ENCODE results near the gene CCSER1.
"Not testable (repeated sequence)": the region's sequence is repeated elsewhere in the genome, so short reads cannot be mapped to it uniquely, and the experiment has no call there.

CCSER1 gene

GRCh38 chr4:90660672-90661071, 533.5 kb downstream of the CCSER1 start:
- TF ChIP-seq, protein P1, sequence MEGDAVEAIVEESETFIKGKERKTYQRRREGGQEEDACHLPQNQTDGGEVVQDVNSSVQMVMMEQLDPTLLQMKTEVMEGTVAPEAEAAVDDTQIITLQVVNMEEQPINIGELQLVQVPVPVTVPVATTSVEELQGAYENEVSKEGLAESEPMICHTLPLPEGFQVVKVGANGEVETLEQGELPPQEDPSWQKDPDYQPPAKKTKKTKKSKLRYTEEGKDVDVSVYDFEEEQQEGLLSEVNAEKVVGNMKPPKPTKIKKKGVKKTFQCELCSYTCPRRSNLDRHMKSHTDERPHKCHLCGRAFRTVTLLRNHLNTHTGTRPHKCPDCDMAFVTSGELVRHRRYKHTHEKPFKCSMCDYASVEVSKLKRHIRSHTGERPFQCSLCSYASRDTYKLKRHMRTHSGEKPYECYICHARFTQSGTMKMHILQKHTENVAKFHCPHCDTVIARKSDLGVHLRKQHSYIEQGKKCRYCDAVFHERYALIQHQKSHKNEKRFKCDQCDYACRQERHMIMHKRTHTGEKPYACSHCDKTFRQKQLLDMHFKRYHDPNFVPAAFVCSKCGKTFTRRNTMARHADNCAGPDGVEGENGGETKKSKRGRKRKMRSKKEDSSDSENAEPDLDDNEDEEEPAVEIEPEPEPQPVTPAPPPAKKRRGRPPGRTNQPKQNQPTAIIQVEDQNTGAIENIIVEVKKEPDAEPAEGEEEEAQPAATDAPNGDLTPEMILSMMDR (IDR thresholded peaks at IDR 0.05; ENCODE audit: insufficient read depth, missing control alignments) = no peak
- DNase-seq (ENCODE audit: insufficient read length, low spot score) (no peak), FAIRE-seq (no peak)

GRCh38 chr4:90670183-90670582, 543.0 kb downstream of the CCSER1 start:
- no peak for FAIRE-seq
- DNase-seq (ENCODE audit: insufficient read length, low spot score) = no peak
- TF ChIP-seq, protein P1 (IDR thresholded peaks at IDR 0.05; ENCODE audit: insufficient read depth, missing control alignments) = no peak

GRCh38 chr4:90689739-90690138, 562.5 kb downstream of the CCSER1 start:
- TF ChIP-seq, protein P1 (IDR thresholded peaks at IDR 0.05; ENCODE audit: insufficient read depth, missing control alignments) = no peak
- FAIRE-seq (no peak), DNase-seq (ENCODE audit: insufficient read length, low spot score) (no peak)

- FAIRE-seq (peak; percentile 56), DNase-seq (ENCODE audit: insufficient read length, low spot score) (no peak)
- TF ChIP-seq, protein P1 (IDR thresholded peaks at IDR 0.05; ENCODE audit: insufficient read depth, missing control alignments) = no peak
Measured at GRCh38 chr4:90695411-90695810, 568.2 kb downstream of the CCSER1 start.

GRCh38 chr4:90705501-90705900, 578.3 kb downstream of the CCSER1 start:
- DNase-seq (ENCODE audit: insufficient read length, low spot score); FAIRE-seq: not testable (repeated sequence)

- DNase-seq (ENCODE audit: insufficient read length, low spot score) (no peak), FAIRE-seq (peak; percentile 97)
- TF ChIP-seq, protein P1 (IDR thresholded peaks at IDR 0.05; ENCODE audit: insufficient read depth, missing control alignments) = no peak
Measured at GRCh38 chr4:90715242-90715641, 588.0 kb downstream of the CCSER1 start.

- FAIRE-seq (no peak), DNase-seq (ENCODE audit: insufficient read length, low spot score) (no peak)
- TF ChIP-seq, protein P1 (IDR thresholded peaks at IDR 0.05; ENCODE audit: insufficient read depth, missing control alignments) = no peak
Measured at GRCh38 chr4:90718931-90719330, 591.7 kb downstream of the CCSER1 start.

DNA sequence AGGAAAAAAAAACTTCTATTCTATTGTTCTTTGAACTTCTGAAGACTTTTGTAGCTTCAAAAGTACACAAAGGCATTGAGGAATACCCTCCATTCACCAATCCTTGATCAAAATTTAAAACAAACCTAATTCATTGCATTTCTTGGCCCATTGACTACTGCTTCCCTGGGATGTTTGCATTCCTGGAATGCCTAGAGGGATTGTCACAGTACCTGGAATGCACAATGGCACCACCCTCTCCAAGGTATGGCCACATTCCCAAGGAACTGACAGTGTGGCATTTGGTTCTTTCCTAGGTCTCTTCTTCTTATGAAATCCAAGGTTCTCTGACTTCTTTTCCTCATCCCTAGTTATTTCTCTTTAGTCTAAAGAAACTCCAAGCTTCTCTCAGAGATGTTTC, 600.7 kb downstream of the CCSER1 start:
- DNase-seq (ENCODE audit: insufficient read length, low spot score) = no peak
- TF ChIP-seq, protein P1 (IDR thresholded peaks at IDR 0.05; ENCODE audit: insufficient read depth, missing control alignments) = no peak
- FAIRE-seq = no peak

Measured in D721Med (cell line).